GM12878 (cell line): ENCODE measurements around the gene PRDM16. TPM values are rescaled to one million over a fixed set of nuclear protein-coding genes. Genes with fewer than 3 reads are reported as not detected.

Experiments
- ATAC-seq: fragments of 200-7000 bp; cut with Tn5 transposase; 3 replicates; pipeline ENCODE4 v1.9.1; 2020; ENCODE audit warnings: mild to moderate bottlenecking, moderate library complexity
- BruUV-seq: library from RNA; stranded (reverse); fragments of 400-500 nt; replicated peaks from 2 replicates; lab custom pipeline; 2021; lab: Mats Ljungman, UMichigan
- CTCF ChIA-PET: fragments of 300-600 bp; sonication (Branson Sonifier 250); formaldehyde crosslinking; extraction: SDS; loops from one replicate; lab custom pipeline; 2021; ENCODE audit warnings: inconsistent platforms; lab: Yijun Ruan, JAX
- POLR2A ChIA-PET: fragments of 350-600 bp; formaldehyde crosslinking; extraction: SDS; loops from one replicate; lab custom pipeline; 2021; ENCODE audit warnings: inconsistent platforms; lab: Charles Lee
- RAD21 ChIA-PET: fragments of 300-600 bp; sonication (Branson Sonifier 250); formaldehyde crosslinking; loops from one replicate; lab custom pipeline; 2023; ENCODE audit warnings: antibody characterized with exemption; ENCODE audit not compliant: unreplicated experiment; lab: Charles Lee
- SMC1A ChIA-PET: fragments of 300-600 bp; sonication (Branson Sonifier 250); formaldehyde crosslinking; loops from one replicate; lab custom pipeline; 2023; ENCODE audit not compliant: unreplicated experiment, uncharacterized antibody; lab: Charles Lee
- DNase-seq: peaks from one replicate; pipeline ENCODE4 v3.0.0-alpha.2; 2011; ENCODE audit warnings: low read depth, low spot score
- FAIRE-seq: peaks from 3 replicates; lab custom pipeline; 2011; peaks lifted over from hg19 to GRCh38; lab: Jason Lieb, UNC
- H2AFZ ChIP-seq: 2 replicates; pipeline ENCODE4 v1.6.0; 2011; ENCODE audit warnings: low read depth, low read length, control low read depth; ENCODE audit not compliant: control insufficient read depth
- H3K27ac ChIP-seq: 2 replicates; pipeline ENCODE4 v1.5.1; 2011; ENCODE audit warnings: control low read depth; ENCODE audit not compliant: control insufficient read depth, insufficient read depth
- H3K27me3 ChIP-seq, 2 experiments: replicated peaks in 1 of 2; 2 replicates each; pipeline versions ENCODE4 v1.6.0 to v1.6.1; 2011; ENCODE audit warnings: low read length in 1 of 2; ENCODE audit not compliant: control insufficient read depth in 2 of 2, insufficient read depth in 2 of 2
- H3K36me3 ChIP-seq, 2 experiments: 2 replicates each; pipeline ENCODE4 v1.5.1; 2011; ENCODE audit warnings: low read length in 1 of 2; ENCODE audit not compliant: control insufficient read depth in 2 of 2, insufficient read depth in 2 of 2
- H3K4me1 ChIP-seq: 2 replicates; pipeline ENCODE4 v1.6.1; 2011; ENCODE audit warnings: mild to moderate bottlenecking, low read length, moderate library complexity, mixed read lengths; ENCODE audit not compliant: control insufficient read depth, insufficient read depth
- H3K4me2 ChIP-seq: 2 replicates; pipeline ENCODE4 v1.6.0; 2011; ENCODE audit warnings: control low read depth; ENCODE audit not compliant: control insufficient read depth, insufficient read depth
- H3K4me3 ChIP-seq: fragments of 200-600 bp; sonication (generic); 2 replicates; pipeline ENCODE4 v1.5.1; 2016
- H3K79me2 ChIP-seq: 2 replicates; pipeline ENCODE4 v1.6.0; 2011; ENCODE audit warnings: low read length; ENCODE audit not compliant: control insufficient read depth, insufficient read depth
- H3K9ac ChIP-seq: 2 replicates; pipeline ENCODE4 v1.8.0; 2011; ENCODE audit warnings: low read length, control low read depth, mixed read lengths; ENCODE audit not compliant: control insufficient read depth, insufficient read depth
- H3K9me3 ChIP-seq: replicated peaks from 3 replicates; pipeline ENCODE4 v1.5.1; 2011; ENCODE audit warnings: mild to moderate bottlenecking, low read length; ENCODE audit not compliant: control insufficient read depth, insufficient read depth
- H4K20me1 ChIP-seq: 2 replicates; pipeline ENCODE4 v1.6.0; 2011; ENCODE audit not compliant: control insufficient read depth, insufficient read depth
- HCFC1 ChIP-seq: fragments of 150-350 bp; IDR thresholded peaks from 2 replicates; pipeline ENCODE4 v1.6.1; 2014; ENCODE audit warnings: low read length
- IKZF2 ChIP-seq, 2 experiments: fragments of 450-650 bp; IDR thresholded peaks; 2 replicates each; pipeline ENCODE4 v1.6.1; 2017; ENCODE audit warnings: mild to moderate bottlenecking in 2 of 2, moderate library complexity in 2 of 2
- RB1 ChIP-seq: fragments of 450-650 bp; formaldehyde crosslinking; IDR thresholded peaks from 2 replicates; pipeline ENCODE4 v1.6.1; 2017; ENCODE audit warnings: mild to moderate bottlenecking, borderline replicate concordance
- RCOR1 ChIP-seq: conservative IDR thresholded peaks from 2 replicates; pipeline ENCODE4 v1.6.1; 2012; ENCODE audit warnings: low read depth, low read length, improper control_type of control experiment
- SP1 ChIP-seq: IDR thresholded peaks from one replicate; pipeline ENCODE4 v1.6.1; 2011; ENCODE audit warnings: low read depth, low read length
- STAT3 ChIP-seq: IDR thresholded peaks from 2 replicates; pipeline ENCODE4 v1.6.1; 2011; ENCODE audit warnings: low read depth, low read length, improper control_type of control experiment
- WRNIP1 ChIP-seq: IDR thresholded peaks from 2 replicates; pipeline ENCODE4 v1.6.1; 2011; ENCODE audit warnings: low read depth, low read length, improper control_type of control experiment, borderline replicate concordance
- ZNF24 ChIP-seq: fragments of 450-650 bp; IDR thresholded peaks from 2 replicates; pipeline ENCODE4 v1.6.1; 2017; ENCODE audit warnings: antibody characterized with exemption, mild to moderate bottlenecking
- WGBS: methylation state at CpG from one replicate; pipeline ENCODE4 v1.1.6; 2016; ENCODE audit warnings: low lambda C conversion rate; ENCODE audit not compliant: insufficient replicate concordance, insufficient coverage; ENCODE audit errors: missing lambda C conversion rate; 5-methylcytosine and 5-hydroxymethylcytosine counted together
- in situ Hi-C: fragments of 300-500 bp; cut with MboI; formaldehyde crosslinking; loops from 9 replicates; pipeline ENCODE4 v1.14.3; 2018; ENCODE audit warnings: mixed read lengths
- intact Hi-C: fragments of 100-400 bp; cut with micrococcal nuclease; formaldehyde crosslinking; loops from one replicate; pipeline ENCODE4 v1.14.2; 2022; ENCODE audit not compliant: unreplicated experiment
- polyA plus RNA-seq, 11 experiments: library from polyadenylated mRNA; depleted of rRNA in 4 of 11; unstranded in 6 of 11; stranded (reverse) in 5 of 11; fragments of >200 nt; fragmentation: Nextera tagmentation in 4 of 11; fragmentation: Illumina TruSeq in 1 of 11; extraction: Ambion mirVana in 4 of 11; extraction: Trizol in 1 of 11; gene quantifications; 1 replicate in 1 of 11; 2 replicates in 10 of 11; pipeline versions ENCODE4 v1.2.1 to v1.2.3, GENCODE V29; 2011 to 2016; ENCODE audit warnings: inconsistent platforms in 2 of 11, missing spikeins in 2 of 11, low read depth in 1 of 11
- total RNA-seq, 4 experiments: library from RNA; depleted of rRNA in 3 of 4; stranded (reverse); fragments of >200 nt in 3 of 4; fragmentation: Illumina TruSeq in 1 of 4; extraction: Trizol in 1 of 4; gene quantifications; 2 replicates each; pipeline versions ENCODE4 v1.2.1 to v1.2.3, GENCODE V29; 2013 to 2021
- TF ChIP-seq, protein P1 (sequence below): fragments of 150-350 bp; IDR thresholded peaks from 2 replicates; pipeline ENCODE4 v1.6.1; 2014; ENCODE audit warnings: mild to moderate bottlenecking, low read depth, low read length
- TF ChIP-seq, protein P2 (sequence below): IDR thresholded peaks from 2 replicates; pipeline ENCODE4 v1.6.1; 2012; ENCODE audit warnings: mild to moderate bottlenecking, low read depth, low read length
- TF ChIP-seq, protein P3 (sequence below): fragments of 450-650 bp; IDR thresholded peaks from 2 replicates; pipeline ENCODE4 v1.6.1; 2016; ENCODE audit warnings: mild to moderate bottlenecking

PRDM16 gene
- total and polyA plus RNA-seq, 10 of the 15 experiments (the other 5 are each of a cell fraction or from before 2014, with no cell fraction given): 0.03 TPM; not detected in 9

DNA sequence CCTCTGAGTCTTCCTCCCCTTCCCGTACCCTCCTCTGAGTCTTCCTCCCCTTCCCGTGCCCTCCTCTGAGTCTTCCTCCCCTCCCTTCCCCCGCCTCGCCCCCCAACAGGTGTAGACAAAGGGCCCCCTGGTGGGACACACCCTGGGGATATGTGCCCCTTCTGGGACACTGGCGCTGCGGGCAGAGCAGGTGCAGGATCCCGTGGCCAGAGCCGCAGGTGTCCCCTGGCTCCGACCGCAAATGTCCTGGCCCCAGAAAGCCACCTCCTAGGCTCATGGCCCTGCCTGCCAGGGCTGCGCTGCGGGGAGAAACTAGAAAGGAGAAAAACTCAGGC lies 334.0 kb downstream of the PRDM16 start:
- no peak for ATAC-seq
- no peaks in the 10 kb centered on the region for H3K4me1 ChIP-seq
- TF ChIP-seq IKZF2 (IDR thresholded peaks at IDR 0.05) (no peak), HCFC1 (no peak), WRNIP1 (no peak), ZNF24 (no peak), RB1 (no peak), SP1 (no peak)
- in situ Hi-C loops (no loop called here), intact Hi-C loops (no loop called here)
- ChIA-PET POLR2A (no interaction called here), RAD21 (no interaction called here), SMC1A (no interaction called here), CTCF (no interaction called here)
- no peaks in the 10 kb centered on the region; a peak in 1 of 4 replicates for H3K36me3 ChIP-seq
- FAIRE-seq: no peak
- DNase-seq: no peak
- H3K79me2 ChIP-seq: no peaks in the 10 kb centered on the region
- no peak overlapping the region for H3K27ac ChIP-seq
- no peak overlapping the region for H3K4me3 ChIP-seq
- no peak overlapping the region for H2AFZ ChIP-seq
- no peaks in the 10 kb centered on the region for H3K9me3 ChIP-seq
- 44% methylated on average over 10 of the region's 12 CpGs for WGBS
- no peak overlapping the region for H3K4me2 ChIP-seq
- H4K20me1 ChIP-seq: no peaks in the 10 kb centered on the region
- H3K9ac ChIP-seq: no peak overlapping the region
- H3K27me3 ChIP-seq: no peaks in the 10 kb centered on the region; a peak in 1 of 4 replicates
- no TSS peak for BruUV-seq

DNA sequence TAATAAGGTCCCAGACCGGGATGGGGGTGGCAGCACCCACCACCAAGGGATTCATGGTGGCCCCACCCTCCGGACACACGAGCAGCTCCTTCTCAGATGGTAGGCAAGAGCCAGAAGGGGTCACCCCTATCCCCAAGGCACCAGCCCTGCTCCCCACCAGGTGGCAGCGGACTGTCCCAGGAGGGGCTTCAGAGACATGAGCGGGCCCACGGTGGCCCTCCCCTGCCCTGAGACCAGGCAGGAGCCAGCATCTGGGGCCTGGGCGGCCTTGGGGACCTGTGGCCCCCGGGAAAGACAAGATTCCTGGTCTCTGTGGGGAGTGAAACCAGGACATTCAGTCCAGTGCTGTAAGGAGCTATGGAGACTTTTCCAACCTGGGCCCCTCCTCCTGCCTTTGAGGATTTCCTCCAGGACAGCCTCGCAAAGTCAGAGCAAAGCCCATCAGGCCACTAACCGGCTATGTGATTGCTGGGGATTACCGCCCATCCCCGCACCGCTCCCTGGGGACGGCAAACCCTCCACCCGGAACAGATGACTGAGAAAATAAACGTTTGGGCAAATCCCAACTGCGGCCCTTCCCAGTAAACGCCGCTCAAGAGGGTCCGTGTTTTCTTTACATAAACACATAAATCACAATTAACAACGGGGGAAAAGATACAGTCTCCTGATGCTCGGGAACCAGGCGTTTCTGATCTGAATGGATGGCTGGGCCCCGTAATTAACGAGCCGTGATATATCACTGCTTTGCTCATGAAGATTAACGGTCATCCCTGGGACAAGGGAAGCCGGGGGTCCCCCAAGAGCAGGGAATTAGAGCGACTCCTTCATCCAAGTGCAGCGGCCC lies 334.6 kb downstream of the PRDM16 start:
- no peak for FAIRE-seq
- 29% methylated on average over 30 of the region's 30 CpGs for WGBS
- CTCF ChIA-PET: no interaction called here
- Histone ChIP-seq H3K4me2 (no peak overlapping the region), H3K9me3 (no peaks in the 10 kb centered on the region), H2AFZ (no peak overlapping the region), H3K36me3 (no peaks in the 10 kb centered on the region; a peak in 1 of 4 replicates), H3K79me2 (no peaks in the 10 kb centered on the region), H3K4me1 (no peaks in the 10 kb centered on the region), H4K20me1 (no peaks in the 10 kb centered on the region), H3K27me3 (no peaks in the 10 kb centered on the region; a peak in 1 of 4 replicates), H3K4me3 (no peak overlapping the region), H3K27ac (no peak overlapping the region), H3K9ac (no peak overlapping the region)
- RAD21 ChIA-PET: no interaction called here
- SMC1A ChIA-PET: no interaction called here
- DNase-seq: no peak
- intact Hi-C loops: no loop called here
- POLR2A ChIA-PET: no interaction called here
- no peak for ATAC-seq
- in situ Hi-C loops: no loop called here
- BruUV-seq: no TSS peak
- TF ChIP-seq, protein P1, sequence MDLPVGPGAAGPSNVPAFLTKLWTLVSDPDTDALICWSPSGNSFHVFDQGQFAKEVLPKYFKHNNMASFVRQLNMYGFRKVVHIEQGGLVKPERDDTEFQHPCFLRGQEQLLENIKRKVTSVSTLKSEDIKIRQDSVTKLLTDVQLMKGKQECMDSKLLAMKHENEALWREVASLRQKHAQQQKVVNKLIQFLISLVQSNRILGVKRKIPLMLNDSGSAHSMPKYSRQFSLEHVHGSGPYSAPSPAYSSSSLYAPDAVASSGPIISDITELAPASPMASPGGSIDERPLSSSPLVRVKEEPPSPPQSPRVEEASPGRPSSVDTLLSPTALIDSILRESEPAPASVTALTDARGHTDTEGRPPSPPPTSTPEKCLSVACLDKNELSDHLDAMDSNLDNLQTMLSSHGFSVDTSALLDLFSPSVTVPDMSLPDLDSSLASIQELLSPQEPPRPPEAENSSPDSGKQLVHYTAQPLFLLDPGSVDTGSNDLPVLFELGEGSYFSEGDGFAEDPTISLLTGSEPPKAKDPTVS: no peak
- TF ChIP-seq, protein P2, sequence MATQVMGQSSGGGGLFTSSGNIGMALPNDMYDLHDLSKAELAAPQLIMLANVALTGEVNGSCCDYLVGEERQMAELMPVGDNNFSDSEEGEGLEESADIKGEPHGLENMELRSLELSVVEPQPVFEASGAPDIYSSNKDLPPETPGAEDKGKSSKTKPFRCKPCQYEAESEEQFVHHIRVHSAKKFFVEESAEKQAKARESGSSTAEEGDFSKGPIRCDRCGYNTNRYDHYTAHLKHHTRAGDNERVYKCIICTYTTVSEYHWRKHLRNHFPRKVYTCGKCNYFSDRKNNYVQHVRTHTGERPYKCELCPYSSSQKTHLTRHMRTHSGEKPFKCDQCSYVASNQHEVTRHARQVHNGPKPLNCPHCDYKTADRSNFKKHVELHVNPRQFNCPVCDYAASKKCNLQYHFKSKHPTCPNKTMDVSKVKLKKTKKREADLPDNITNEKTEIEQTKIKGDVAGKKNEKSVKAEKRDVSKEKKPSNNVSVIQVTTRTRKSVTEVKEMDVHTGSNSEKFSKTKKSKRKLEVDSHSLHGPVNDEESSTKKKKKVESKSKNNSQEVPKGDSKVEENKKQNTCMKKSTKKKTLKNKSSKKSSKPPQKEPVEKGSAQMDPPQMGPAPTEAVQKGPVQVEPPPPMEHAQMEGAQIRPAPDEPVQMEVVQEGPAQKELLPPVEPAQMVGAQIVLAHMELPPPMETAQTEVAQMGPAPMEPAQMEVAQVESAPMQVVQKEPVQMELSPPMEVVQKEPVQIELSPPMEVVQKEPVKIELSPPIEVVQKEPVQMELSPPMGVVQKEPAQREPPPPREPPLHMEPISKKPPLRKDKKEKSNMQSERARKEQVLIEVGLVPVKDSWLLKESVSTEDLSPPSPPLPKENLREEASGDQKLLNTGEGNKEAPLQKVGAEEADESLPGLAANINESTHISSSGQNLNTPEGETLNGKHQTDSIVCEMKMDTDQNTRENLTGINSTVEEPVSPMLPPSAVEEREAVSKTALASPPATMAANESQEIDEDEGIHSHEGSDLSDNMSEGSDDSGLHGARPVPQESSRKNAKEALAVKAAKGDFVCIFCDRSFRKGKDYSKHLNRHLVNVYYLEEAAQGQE: no peak
- no peak for TF ChIP-seq STAT3
- TF ChIP-seq, protein P3, sequence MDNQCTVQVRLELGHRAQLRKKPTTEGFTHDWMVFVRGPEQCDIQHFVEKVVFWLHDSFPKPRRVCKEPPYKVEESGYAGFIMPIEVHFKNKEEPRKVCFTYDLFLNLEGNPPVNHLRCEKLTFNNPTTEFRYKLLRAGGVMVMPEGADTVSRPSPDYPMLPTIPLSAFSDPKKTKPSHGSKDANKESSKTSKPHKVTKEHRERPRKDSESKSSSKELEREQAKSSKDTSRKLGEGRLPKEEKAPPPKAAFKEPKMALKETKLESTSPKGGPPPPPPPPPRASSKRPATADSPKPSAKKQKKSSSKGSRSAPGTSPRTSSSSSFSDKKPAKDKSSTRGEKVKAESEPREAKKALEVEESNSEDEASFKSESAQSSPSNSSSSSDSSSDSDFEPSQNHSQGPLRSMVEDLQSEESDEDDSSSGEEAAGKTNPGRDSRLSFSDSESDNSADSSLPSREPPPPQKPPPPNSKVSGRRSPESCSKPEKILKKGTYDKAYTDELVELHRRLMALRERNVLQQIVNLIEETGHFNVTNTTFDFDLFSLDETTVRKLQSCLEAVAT: no peak
- no peak for TF ChIP-seq RCOR1
